C4-2B (cell line): ENCODE results near the gene KIF22.

ENCODE experiments used
- H3K27ac ChIP-seq: fragments of 450-650 bp; 2 replicates; pipeline ENCODE4 v1.5.1; 2017
- CTCF ChIP-seq: fragments of 450-650 bp; conservative IDR thresholded peaks from 2 replicates; pipeline ENCODE4 v1.5.1; 2017; ENCODE audit warnings: mild to moderate bottlenecking
- ZFX ChIP-seq: fragments of 450-650 bp; IDR thresholded peaks from 2 replicates; pipeline ENCODE4 v1.6.1; 2017

The KIF22 gene

GRCh38 chr16:29804455-29805231, 14.1 kb downstream of the KIF22 start:
- H3K27ac ChIP-seq: peak overlapping the region; percentile 94
- no peak for TF ChIP-seq CTCF
- TF ChIP-seq ZFX: no peak

- H3K27ac ChIP-seq: peak overlapping the region; percentile 94
- TF ChIP-seq CTCF (no peak), ZFX (no peak)
Observed at GRCh38 chr16:29805232-29806098, 14.9 kb downstream of the KIF22 start.

- H3K27ac ChIP-seq: peak within 1 kb of the TSS; percentile 96
- TF ChIP-seq ZFX: no peak
- TF ChIP-seq CTCF: no peak
Observed at GRCh38 chr16:29806099-29806579, 15.6 kb downstream of the KIF22 start, which contains the start of gene MAZ. Gene MAZ (plus strand): TSS chr16:29806529. CDS start chr16:29806702, 173 bp downstream.

- peak overlapping the region; percentile 96 for H3K27ac ChIP-seq
- TF ChIP-seq CTCF (no peak), ZFX (peak; percentile 63)
Observed at GRCh38 chr16:29806641-29807425, 16.3 kb downstream of the KIF22 start.

GRCh38 chr16:29807426-29808218, 17.1 kb downstream of the KIF22 start:
- peak overlapping the region; percentile 96 for H3K27ac ChIP-seq
- TF ChIP-seq ZFX (peak; percentile 55; the same call in 1 of the 2 replicates), CTCF (peak; percentile 58)

- no peak for TF ChIP-seq ZFX
- no peak for TF ChIP-seq CTCF
- peak overlapping the region; percentile 96 for H3K27ac ChIP-seq
Observed at GRCh38 chr16:29808219-29808900, 17.8 kb downstream of the KIF22 start.
